Neural progenitor cell (in vitro differentiated cells): Measurements from ENCODE around the gene LRRC4B. TPM values are rescaled to one million over a fixed set of nuclear protein-coding genes. Genes with fewer than 3 reads are reported as not detected.
A peak's percentile ranks its signal among the peaks of the same experiment; 100 is the strongest.

ENCODE experiments used
- DNase-seq: peaks from one replicate; pipeline ENCODE4 v3.0.0-alpha.2; 2016; ENCODE audit warnings: low spot score
- H2AFZ ChIP-seq: fragments of 200-600 bp; sonication (generic); replicated peaks from 2 replicates; pipeline ENCODE4 v1.6.1; 2016; ENCODE audit warnings: antibody characterized with exemption
- H3F3A ChIP-seq: fragments of 200-600 bp; sonication (generic); 2 replicates; pipeline ENCODE4 v1.6.1; 2016; ENCODE audit warnings: antibody characterized with exemption, low read depth
- H3K27ac ChIP-seq: fragments of 200-600 bp; sonication (generic); 2 replicates; pipeline ENCODE4 v1.5.1; 2016; ENCODE audit warnings: mild to moderate bottlenecking
- H3K27me3 ChIP-seq: fragments of 200-600 bp; sonication (generic); 2 replicates; pipeline ENCODE4 v1.6.1; 2016; ENCODE audit warnings: mild to moderate bottlenecking, moderate library complexity
- H3K36me3 ChIP-seq: fragments of 200-600 bp; sonication (generic); 2 replicates; pipeline ENCODE4 v1.5.1; 2016
- H3K4me1 ChIP-seq: fragments of 200-600 bp; sonication (generic); 2 replicates; pipeline ENCODE4 v1.6.1; 2016; ENCODE audit warnings: mixed run types
- H3K4me2 ChIP-seq: fragments of 200-600 bp; sonication (generic); 2 replicates; pipeline ENCODE4 v1.6.1; 2016
- H3K4me3 ChIP-seq: fragments of 200-600 bp; sonication (generic); 2 replicates; pipeline ENCODE4 v1.5.1; 2016
- H3K79me2 ChIP-seq: fragments of 200-600 bp; sonication (generic); 2 replicates; pipeline ENCODE4 v1.6.1; 2016; ENCODE audit warnings: low read depth
- H3K9ac ChIP-seq: fragments of 200-600 bp; sonication (generic); 2 replicates; pipeline ENCODE4 v1.6.1; 2016
- H3K9me3 ChIP-seq: fragments of 200-600 bp; sonication (generic); 2 replicates; pipeline ENCODE4 v1.5.1; 2016; ENCODE audit warnings: low read depth
- H4K20me1 ChIP-seq: fragments of 200-600 bp; sonication (generic); 2 replicates; pipeline ENCODE4 v1.6.1; 2016; ENCODE audit warnings: low read depth
- H3K27ac Mint-ChIP-seq: 3 replicates; pipeline ENCODE4 v1.8.0; 2021; ENCODE audit warnings: mixed read lengths
- H3K27me3 Mint-ChIP-seq: 2 replicates; pipeline ENCODE4 v1.8.0; 2022; ENCODE audit warnings: low read depth, mild to moderate bottlenecking, inconsistent platforms, moderate library complexity, mixed read lengths; ENCODE audit not compliant: insufficient read depth
- H3K36me3 Mint-ChIP-seq: 3 replicates; pipeline ENCODE4 v1.8.0; 2021; ENCODE audit warnings: mixed read lengths
- H3K4me1 Mint-ChIP-seq: 3 replicates; pipeline ENCODE4 v1.8.0; 2021; ENCODE audit warnings: mixed read lengths
- H3K4me3 Mint-ChIP-seq: 3 replicates; pipeline ENCODE4 v1.8.0; 2021; ENCODE audit warnings: mild to moderate bottlenecking, moderate library complexity, mixed read lengths
- H3K9me3 Mint-ChIP-seq: 3 replicates; pipeline ENCODE4 v1.8.0; 2020; ENCODE audit warnings: mixed read lengths
- EZH2 ChIP-seq: fragments of 200-600 bp; sonication (generic); IDR thresholded peaks from 2 replicates; pipeline ENCODE4 v1.6.1; 2017; ENCODE audit warnings: antibody characterized with exemption, mild to moderate bottlenecking, moderate library complexity
- EZH2phosphoT487 ChIP-seq: fragments of 200-600 bp; sonication (generic); IDR thresholded peaks from 2 replicates; pipeline ENCODE4 v1.6.1; 2017; ENCODE audit warnings: antibody characterized with exemption
- total RNA-seq: library from RNA; depleted of rRNA; stranded (reverse); fragments of >200 nt; gene quantifications from 2 replicates; pipeline ENCODE4 v1.2.3, GENCODE V29; 2015; ENCODE audit warnings: low replicate concordance
- TF ChIP-seq, protein P1 (sequence below): fragments of 200-600 bp; sonication (generic); IDR thresholded peaks from 2 replicates; pipeline ENCODE4 v1.5.1; 2017; ENCODE audit warnings: antibody characterized with exemption, mild to moderate bottlenecking

LRRC4B gene
- total RNA-seq, 1 donor from 2014 or later: 12.0 TPM

DNA sequence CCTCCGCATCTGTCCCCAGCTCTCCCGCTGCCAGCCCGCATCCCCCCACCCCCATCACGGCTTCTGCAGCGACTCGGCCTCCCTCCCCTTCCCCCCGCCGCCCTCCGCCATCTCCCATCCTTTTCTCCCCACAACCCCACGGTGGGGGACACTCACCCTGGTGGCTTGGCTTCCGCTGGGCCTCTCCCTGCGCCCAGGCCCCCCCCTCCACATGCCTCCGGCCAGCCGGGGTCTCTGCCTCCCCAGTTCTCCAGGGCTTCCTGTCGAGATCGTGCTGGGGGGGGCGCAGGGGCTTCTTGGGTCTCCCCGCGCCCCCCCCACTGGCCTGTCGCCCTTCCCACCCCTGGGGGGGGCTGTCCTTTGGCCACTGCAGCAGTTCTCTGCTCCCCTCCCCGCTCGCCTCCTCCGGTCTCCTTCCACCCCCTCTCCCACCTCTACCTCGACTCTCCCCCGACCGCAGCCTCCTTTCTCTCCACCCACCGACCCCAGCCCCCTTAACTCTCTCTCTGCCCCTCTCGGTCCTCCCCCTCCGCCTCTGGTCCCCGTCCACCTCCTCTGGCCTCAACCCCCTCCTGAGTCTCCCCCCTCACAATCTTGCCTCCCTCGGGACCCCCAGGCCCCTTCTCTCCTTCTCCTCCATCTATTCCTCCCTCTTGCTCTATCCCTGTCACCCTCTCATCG, 17.1 kb downstream of the LRRC4B start:
- peak; percentile 34 for DNase-seq
- Histone ChIP-seq H3K79me2 (peaks cover 4% of the 10 kb centered on the region), H3K4me1 (peaks cover 7% of the 10 kb centered on the region), H3K9me3 (no peaks in the 10 kb centered on the region), H3K36me3 (no peaks in the 10 kb centered on the region), H3F3A (peaks cover 12% of the 10 kb centered on the region), H2AFZ (no peak overlapping the region), H3K27me3 (peaks cover 69% of the 10 kb centered on the region), H3K27ac (no peak overlapping the region), H3K4me3 (peak overlapping the region; percentile 65), H4K20me1 (peaks cover 69% of the 10 kb centered on the region), H3K4me2 (peak overlapping the region; percentile 98), H3K9ac (peak overlapping the region; percentile 49)
- no peaks in the 10 kb centered on the region for H3K9me3 Mint-ChIP-seq
- TF ChIP-seq, protein P1, sequence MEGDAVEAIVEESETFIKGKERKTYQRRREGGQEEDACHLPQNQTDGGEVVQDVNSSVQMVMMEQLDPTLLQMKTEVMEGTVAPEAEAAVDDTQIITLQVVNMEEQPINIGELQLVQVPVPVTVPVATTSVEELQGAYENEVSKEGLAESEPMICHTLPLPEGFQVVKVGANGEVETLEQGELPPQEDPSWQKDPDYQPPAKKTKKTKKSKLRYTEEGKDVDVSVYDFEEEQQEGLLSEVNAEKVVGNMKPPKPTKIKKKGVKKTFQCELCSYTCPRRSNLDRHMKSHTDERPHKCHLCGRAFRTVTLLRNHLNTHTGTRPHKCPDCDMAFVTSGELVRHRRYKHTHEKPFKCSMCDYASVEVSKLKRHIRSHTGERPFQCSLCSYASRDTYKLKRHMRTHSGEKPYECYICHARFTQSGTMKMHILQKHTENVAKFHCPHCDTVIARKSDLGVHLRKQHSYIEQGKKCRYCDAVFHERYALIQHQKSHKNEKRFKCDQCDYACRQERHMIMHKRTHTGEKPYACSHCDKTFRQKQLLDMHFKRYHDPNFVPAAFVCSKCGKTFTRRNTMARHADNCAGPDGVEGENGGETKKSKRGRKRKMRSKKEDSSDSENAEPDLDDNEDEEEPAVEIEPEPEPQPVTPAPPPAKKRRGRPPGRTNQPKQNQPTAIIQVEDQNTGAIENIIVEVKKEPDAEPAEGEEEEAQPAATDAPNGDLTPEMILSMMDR: no peak
- TF ChIP-seq EZH2phosphoT487 (no peak), EZH2 (no peak)
- peaks cover 4% of the 10 kb centered on the region for H3K27me3 Mint-ChIP-seq
- H3K4me3 Mint-ChIP-seq: peak overlapping the region; percentile 86
- H3K27ac Mint-ChIP-seq: peak overlapping the region; percentile 92
- peaks cover 39% of the 10 kb centered on the region for H3K4me1 Mint-ChIP-seq
- peaks cover 5% of the 10 kb centered on the region for H3K36me3 Mint-ChIP-seq

- no peak for DNase-seq
- Histone ChIP-seq H3K4me1 (peaks cover 7% of the 10 kb centered on the region), H3K27me3 (peaks cover 66% of the 10 kb centered on the region), H3K9me3 (no peaks in the 10 kb centered on the region), H3K27ac (no peak overlapping the region), H2AFZ (no peak overlapping the region), H3F3A (peaks cover 7% of the 10 kb centered on the region), H4K20me1 (peaks cover 63% of the 10 kb centered on the region), H3K9ac (no peak overlapping the region), H3K4me2 (peak overlapping the region; percentile 98), H3K79me2 (peaks cover 4% of the 10 kb centered on the region), H3K36me3 (no peaks in the 10 kb centered on the region), H3K4me3 (peak overlapping the region; percentile 65)
- no peaks in the 10 kb centered on the region for H3K9me3 Mint-ChIP-seq
- peak overlapping the region; percentile 69 for H3K4me3 Mint-ChIP-seq
- H3K36me3 Mint-ChIP-seq: peaks cover 5% of the 10 kb centered on the region
- TF ChIP-seq, protein P1: no peak
- TF ChIP-seq EZH2phosphoT487 (no peak), EZH2 (no peak)
- peaks cover 4% of the 10 kb centered on the region for H3K27me3 Mint-ChIP-seq
- H3K27ac Mint-ChIP-seq: no peak overlapping the region
- peaks cover 35% of the 10 kb centered on the region for H3K4me1 Mint-ChIP-seq
Observed at GRCh38 chr19:50550594-50550966, 17.7 kb downstream of the LRRC4B start.

DNA sequence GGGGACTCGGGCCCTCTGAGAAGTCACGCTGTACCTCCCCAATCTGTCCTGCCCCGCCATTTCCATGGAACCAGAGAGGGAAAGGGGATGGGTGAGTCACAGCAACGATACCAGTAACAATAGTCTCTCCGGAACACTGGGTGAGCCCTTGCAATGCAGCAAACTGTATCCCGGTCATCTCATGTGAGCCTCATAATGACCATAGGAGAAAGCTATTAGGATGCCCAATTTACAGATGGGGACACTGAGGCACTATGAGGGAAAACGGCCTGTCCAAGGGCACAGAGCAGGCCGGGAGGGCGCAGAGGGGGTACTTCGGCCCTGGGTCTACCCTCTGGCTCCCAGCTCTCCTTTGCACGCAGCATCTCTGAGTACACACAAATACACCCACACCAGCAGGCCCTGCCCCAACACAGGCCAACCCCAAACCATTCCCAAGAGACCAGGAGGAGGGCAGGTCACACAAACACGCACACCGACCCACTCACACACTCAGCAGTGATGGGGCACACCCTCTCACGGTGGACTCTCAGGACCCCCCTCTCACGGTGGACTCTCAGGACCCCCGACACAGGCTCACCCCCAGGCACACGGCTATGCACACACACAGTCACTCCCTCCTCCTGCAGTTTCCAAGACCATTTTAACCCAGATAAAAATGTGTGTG, 18.2 kb downstream of the LRRC4B start:
- no peak for TF ChIP-seq EZH2
- TF ChIP-seq, protein P1: no peak
- no peak for TF ChIP-seq EZH2phosphoT487
- Histone ChIP-seq H3K9ac (no peak overlapping the region), H4K20me1 (peaks cover 58% of the 10 kb centered on the region), H3K4me2 (peak overlapping the region; percentile 98), H3K27me3 (peaks cover 60% of the 10 kb centered on the region), H3F3A (peaks cover 5% of the 10 kb centered on the region), H3K79me2 (peaks cover 4% of the 10 kb centered on the region), H3K4me1 (peaks cover 7% of the 10 kb centered on the region), H3K4me3 (no peak overlapping the region), H3K36me3 (no peaks in the 10 kb centered on the region), H3K9me3 (no peaks in the 10 kb centered on the region), H3K27ac (no peak overlapping the region), H2AFZ (no peak overlapping the region)
- Mint-ChIP-seq H3K4me3 (peak overlapping the region; percentile 69), H3K27ac (no peak overlapping the region), H3K27me3 (peaks cover 4% of the 10 kb centered on the region), H3K36me3 (peaks cover 7% of the 10 kb centered on the region), H3K9me3 (no peaks in the 10 kb centered on the region), H3K4me1 (peaks cover 30% of the 10 kb centered on the region)
- no peak for DNase-seq
